HG03457 (cell line): Measurements from ENCODE around the gene NDUFS8.
"Not testable (repeated sequence)": the region's sequence is repeated elsewhere in the genome, so short reads cannot be mapped to it uniquely, and the experiment has no call there.

Experiments used
- ATAC-seq: cut with Tn5 transposase; IDR thresholded peaks from one replicate; pipeline ENCODE4 v1.9.1; 2021; ENCODE audit warnings: moderate number of reproducible peaks; ENCODE audit not compliant: unreplicated experiment

NDUFS8 gene

GRCh38 chr11:68030318-68031143 is at the start of gene NDUFS8:
Gene NDUFS8, plus strand, starts transcription at chr11:68030681. Its CDS starts 1,471 bp downstream, at chr11:68032152.
- ATAC-seq = peak; percentile 77

DNA sequence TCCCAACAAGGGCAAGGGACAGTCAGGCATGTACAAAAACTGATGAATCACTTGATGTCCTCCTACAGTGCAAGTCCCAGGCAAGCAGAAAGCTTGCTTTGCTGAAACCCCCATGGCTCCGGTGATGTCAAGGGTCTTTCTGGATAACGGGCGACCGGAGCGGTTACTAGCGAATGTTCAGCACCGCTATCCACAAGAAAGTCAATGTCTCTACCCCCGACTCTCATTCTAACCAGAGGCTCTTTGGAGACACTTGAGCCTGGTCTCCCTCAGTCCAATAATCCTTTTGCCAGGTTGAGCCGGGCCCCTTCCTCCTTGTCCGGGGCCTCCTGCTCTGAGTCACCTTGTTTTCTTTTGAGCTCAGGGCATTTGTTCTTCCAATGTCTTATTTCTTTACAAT is 49.3 kb upstream of the NDUFS8 start:
- ATAC-seq = not testable (repeated sequence)

DNA sequence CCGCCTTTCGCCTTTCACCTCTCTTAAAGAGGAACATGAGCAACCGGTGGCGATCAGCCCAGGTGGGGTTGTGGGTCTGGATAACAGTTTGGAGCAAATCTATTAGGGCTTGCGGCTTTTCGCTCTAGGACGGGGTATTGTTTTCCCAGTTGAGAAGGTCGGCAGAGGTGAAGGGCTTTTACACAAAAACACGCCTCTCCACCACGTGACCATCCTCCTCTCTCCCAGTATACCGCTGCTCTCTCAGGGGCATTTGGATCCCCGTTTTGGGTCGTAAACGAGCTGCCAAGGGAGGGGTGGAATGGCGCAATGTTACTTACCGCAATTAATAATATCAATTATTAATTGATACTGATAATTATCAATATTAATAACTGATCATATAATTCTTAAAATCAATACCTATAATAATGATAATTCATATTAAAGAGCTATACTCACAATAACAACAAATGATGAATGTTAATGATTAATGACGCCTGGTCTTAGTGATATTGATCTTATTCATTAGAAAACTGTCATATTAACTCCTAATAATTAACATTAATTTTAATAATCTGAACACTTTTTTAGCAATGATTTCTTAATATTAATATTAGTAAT is 48.1 kb upstream of the NDUFS8 start:
- ATAC-seq = not testable (repeated sequence)

GRCh38 chr11:67983951-67984350 is 46.5 kb upstream of the NDUFS8 start:
- no peak for ATAC-seq

DNA sequence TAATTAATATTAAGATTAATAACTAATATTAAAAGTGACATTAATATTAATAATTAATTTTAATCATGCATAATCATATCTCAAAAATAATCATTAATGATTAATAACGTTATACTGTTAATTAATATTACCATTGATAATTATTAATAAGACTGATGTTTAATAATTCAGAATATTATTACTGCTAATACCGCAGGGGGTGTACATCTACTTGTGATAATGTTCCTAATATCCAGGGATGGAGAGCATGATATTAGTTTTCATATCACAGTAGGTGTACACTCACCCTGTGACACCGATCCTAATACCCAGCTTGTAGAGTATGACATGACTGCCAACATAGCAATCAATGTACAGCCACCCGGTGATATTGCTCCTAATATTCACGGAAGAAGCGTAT is 45.2 kb upstream of the NDUFS8 start:
- ATAC-seq = not testable (repeated sequence)

GRCh38 chr11:67990546-67991346 is 39.7 kb upstream of the NDUFS8 start:
- not testable (repeated sequence) for ATAC-seq

DNA sequence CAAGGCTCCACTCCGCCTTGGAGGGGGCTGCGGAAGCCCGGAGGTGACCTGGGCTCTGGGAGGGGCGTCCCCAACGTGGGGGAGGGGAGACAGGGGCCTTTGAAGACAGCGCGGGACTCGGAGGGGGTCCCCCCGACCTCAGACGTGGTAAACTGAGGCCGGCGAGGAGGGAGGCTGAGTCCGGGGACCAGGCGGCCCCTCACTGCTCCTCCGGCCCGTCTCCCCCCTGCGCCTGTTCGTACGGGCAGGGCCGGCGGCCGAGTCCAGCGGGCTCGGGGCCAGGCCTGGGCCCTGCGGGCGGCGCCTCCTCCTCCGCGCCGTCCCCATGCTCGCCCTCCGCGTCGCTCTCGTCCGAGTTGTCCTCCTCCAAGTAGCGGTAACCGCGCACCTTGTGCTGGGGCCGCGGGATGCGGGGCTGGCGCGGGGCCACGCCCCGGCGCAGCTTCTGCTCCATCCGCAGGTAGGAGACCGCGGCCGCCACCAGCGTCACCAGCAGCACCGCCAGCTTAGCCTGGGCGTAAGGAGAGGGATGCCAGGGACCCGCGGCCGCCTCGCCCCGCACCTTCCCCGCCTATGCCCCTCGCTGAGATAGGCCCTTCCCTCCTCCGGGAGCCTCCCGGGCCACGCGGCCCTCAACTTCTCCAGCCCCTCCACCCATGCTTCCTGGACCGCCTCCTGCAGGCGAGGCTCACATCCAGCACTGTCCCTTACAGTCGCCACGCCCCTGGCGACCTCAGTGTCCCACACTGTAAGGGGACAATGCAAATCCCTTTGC is 38.9 kb upstream of the NDUFS8 start:
- ATAC-seq = not testable (repeated sequence)

DNA sequence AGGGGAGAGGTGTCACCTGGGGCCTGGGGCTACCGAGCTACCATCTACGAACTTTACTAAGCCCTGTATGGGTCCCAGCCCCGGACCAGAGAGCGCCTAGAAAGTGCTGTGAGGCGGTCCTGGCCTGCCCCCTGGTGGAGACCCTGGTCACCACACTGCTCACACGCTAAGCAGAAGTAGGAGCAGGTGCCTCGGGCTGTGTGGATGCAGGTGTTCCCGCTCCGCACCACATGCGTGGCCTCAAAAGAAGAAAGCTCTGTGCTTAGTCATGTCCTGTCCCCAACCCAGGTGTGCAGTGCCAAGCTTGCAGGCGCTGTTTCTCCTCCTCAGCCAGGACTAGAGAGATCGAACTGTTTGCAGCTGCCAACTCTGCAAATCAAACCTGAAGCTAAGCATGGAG is 36.7 kb upstream of the NDUFS8 start:
- not testable (repeated sequence) for ATAC-seq

DNA sequence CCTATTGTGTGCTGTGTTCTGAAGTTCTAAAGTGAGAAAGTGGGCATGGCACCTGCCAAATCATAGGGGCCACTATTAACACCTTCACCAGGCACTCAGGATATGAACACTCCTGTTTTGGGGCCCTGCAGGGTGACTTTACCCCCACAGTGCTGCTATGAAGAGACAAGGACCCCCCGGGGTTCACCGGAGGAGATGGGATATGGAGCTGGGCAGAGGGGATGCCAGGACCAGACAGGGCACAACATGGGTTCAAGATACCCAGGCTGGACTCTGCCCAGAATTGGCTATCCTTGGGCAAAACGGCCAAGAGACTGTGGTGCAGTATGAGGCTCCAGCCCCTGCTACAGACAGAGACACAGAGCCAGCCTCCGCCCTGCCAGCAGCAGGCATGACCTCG is 36.1 kb upstream of the NDUFS8 start:
- not testable (repeated sequence) for ATAC-seq

DNA sequence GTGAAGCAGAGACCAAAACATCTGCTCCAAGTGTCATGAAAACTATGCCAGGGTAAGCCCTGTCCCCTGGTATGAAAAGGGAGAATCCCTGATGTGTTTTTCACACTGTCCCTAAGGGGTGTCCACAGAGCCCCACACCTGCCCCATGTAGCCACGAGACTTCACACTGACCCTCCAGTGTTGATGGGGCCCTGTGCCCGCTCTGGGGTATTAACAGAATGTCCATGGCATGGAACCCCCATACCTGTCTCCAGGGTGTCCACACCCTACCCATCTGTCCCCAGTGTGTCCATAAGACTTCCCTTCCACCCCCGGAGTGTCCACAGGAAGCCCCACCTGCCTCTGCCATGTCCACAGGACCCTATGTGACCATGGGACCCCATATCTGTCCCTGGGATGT is 35.4 kb upstream of the NDUFS8 start:
- not testable (repeated sequence) for ATAC-seq

DNA sequence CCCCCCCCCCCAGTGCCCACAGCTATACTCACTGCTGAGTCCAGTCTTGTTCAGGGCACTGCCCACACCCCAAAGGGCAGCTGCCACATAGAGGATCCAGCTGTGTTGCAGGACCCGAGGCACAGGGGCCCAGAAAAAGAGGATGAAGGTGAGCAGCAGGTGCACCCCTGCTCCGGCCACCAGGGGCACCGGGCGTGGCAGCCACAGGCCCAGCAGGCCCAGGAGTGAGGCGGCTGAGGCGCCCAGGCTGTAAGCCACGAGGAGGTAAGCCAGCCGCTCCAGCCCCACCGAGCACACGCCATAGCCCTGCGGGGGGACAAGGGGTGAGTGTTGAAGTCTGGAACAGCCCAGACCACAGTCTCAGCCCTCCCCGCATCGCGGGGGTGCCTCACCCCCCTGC is 34.9 kb upstream of the NDUFS8 start:
- not testable (repeated sequence) for ATAC-seq

DNA sequence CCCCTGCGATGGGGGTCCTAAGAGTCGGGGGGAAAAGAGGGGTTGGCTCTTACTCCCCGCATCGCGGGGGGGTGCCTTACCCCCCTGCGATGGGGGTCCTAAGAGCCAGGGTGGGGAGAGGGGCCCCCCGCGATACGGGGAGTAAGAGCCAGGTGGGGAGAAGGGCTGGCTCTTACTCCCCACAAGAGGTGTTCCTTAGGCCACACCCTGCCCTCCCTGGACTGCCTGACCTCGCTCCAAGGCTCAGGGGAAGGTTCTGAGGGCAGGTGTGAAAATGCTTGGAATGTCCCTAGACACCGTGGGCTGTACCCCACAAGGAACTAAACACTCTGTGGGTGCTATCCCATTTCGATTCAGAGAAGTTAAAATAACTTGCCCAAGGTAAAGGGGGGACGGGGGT is 34.4 kb upstream of the NDUFS8 start:
- no peak for ATAC-seq

DNA sequence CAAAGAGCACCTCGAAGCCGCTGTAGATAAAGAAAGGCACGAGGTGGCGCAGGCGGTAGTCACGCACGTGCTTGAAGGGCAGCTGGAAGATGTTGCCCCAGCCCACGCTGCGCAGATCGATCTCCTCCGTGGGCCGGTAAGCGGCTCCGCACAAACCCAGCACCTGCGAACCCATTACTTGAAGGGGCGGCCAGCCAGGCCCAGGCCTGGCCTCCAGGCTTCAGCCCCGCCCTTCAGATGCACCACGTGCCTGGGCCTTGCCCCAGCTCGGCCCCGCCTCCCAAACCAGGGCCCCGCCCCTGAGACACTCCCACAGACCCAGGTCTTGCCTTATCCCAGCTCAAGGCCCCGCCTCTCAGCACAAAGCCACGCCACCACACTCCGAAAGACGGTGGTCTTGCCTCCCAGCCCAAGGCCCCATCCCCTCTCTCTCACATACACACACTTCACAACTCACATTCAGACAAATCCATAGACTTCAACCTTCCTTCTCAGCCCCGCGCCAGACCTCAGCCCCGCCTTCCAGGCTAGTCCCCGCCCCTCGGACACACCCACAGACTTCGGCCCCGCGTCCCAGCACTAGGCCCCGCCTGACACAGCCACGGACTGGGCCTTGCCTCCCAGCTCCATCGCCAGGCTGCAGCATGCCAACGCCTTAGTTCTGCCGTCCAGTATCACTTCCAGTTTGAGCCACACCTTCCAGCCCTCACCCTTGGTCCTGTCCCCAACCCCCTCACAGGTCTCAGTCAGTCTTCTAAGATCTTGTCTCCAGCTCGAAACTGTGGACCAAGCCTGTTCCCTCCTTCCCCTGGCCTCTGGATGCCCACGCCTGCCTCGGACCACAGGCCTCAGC is 33.6 kb upstream of the NDUFS8 start:
- no peak for ATAC-seq

GRCh38 chr11:67997475-67997921 is 33.0 kb upstream of the NDUFS8 start:
- no peak for ATAC-seq

DNA sequence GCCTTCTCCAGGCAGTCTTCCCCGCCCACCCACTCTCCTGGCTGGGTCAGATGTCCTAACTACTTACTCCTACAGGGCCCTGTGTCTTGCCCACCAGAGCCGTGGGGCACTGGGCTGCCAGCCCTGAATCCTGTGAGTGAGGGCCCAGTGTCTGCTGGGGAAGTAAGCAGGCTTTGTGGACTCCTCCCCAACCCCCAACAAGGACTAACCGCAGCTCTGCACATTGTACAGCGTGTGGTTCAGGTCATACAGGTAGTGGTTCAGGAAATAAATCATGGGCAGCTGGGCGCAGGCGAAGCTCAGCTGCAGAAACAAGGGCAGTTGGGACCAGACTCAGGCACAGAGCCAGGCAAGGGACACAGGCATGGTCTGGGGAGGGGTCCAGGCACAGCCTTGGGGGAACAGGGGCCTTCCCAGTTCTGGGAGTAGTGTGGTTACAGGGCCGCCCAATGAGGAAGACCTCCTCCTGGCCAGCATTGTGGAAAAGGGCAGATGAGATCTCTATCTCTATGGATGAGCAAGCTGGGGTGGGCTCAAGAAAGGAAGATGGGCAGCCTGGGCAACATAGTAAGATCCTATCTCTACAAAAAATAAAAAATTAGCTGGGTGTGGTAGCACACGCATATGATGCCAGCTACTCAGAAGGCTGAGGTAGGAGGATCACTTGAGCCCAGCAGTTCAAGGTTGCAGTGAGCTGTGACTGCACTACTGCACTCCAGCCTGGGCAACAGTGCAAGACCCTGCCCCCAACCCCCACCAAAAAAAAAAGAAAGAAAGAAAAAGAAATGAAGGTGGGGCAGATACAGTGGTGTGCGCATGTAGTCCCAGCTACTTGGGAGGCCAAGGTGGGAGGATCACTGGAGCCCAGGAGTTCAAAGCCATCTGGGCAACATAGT is 32.1 kb upstream of the NDUFS8 start:
- ATAC-seq = no peak

- no peak for ATAC-seq
Observed at GRCh38 chr11:67999201-67999629, 31.3 kb upstream of the NDUFS8 start.

GRCh38 chr11:67999704-68000103 is 30.8 kb upstream of the NDUFS8 start:
- no peak for ATAC-seq

DNA sequence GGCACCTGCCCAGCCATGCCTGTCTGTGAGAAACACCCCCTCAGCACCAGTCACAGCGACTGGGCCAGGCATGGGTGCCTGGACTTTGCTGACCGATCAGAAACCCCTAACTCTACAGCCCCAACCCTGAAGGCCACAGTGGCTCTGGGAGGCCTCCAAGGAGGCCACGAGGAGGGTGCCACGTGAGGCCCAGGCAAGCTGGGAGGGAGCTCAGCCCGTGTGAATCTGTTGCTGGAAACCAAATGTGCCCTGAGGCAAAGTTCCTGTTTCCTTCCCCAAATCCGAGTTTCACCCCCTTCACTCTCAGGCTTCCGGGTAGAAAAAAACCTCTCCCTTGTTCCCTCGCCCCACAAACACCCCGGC is 27.9 kb upstream of the NDUFS8 start:
- no peak for ATAC-seq
